GM23338 (cell line): ENCODE results near the gene GTSF1L. TPM values are rescaled to one million over a fixed set of nuclear protein-coding genes. Genes with fewer than 3 reads are reported as not detected.

ENCODE experiments used
- ATAC-seq: fragments of 200-7000 bp; cut with Tn5 transposase; 3 replicates; pipeline ENCODE4 v1.9.1; 2020
- DNase-seq: peaks from one replicate; pipeline ENCODE4 v3.0.0-alpha.2; 2015; ENCODE audit warnings: low spot score
- H2AFZ ChIP-seq: fragments of 200-600 bp; sonication (generic); 2 replicates; pipeline ENCODE4 v1.8.0; 2016; ENCODE audit warnings: antibody characterized with exemption, mild to moderate bottlenecking, moderate library complexity
- H3F3A ChIP-seq: fragments of 200-600 bp; sonication (generic); replicated peaks from 2 replicates; pipeline ENCODE4 v1.8.0; 2017; ENCODE audit warnings: antibody characterized with exemption, mixed run types, low read depth
- H3K27ac ChIP-seq: fragments of 200-600 bp; sonication (generic); 2 replicates; pipeline ENCODE4 v1.6.1; 2016; ENCODE audit warnings: low read depth
- H3K27me3 ChIP-seq: fragments of 200-600 bp; sonication (generic); 2 replicates; pipeline ENCODE4 v1.8.0; 2016; ENCODE audit warnings: mild to moderate bottlenecking, mixed run types, moderate library complexity; ENCODE audit not compliant: insufficient read depth
- H3K36me3 ChIP-seq: fragments of 200-600 bp; sonication (generic); 2 replicates; pipeline ENCODE4 v1.8.0; 2016; ENCODE audit warnings: mild to moderate bottlenecking; ENCODE audit not compliant: insufficient read depth
- H3K4me1 ChIP-seq: fragments of 200-600 bp; sonication (generic); 2 replicates; pipeline ENCODE4 v1.8.0; 2016; ENCODE audit warnings: mild to moderate bottlenecking, moderate library complexity; ENCODE audit not compliant: insufficient read depth
- H3K4me2 ChIP-seq: fragments of 200-600 bp; sonication (generic); 2 replicates; pipeline ENCODE4 v1.7.1; 2017; ENCODE audit warnings: mixed run types
- H3K4me3 ChIP-seq: fragments of 200-600 bp; sonication (generic); 2 replicates; pipeline ENCODE4 v1.6.1; 2016; ENCODE audit warnings: mixed run types
- H3K79me2 ChIP-seq: fragments of 200-600 bp; sonication (generic); replicated peaks from 2 replicates; pipeline ENCODE4 v1.8.0; 2017; ENCODE audit warnings: mild to moderate bottlenecking; ENCODE audit not compliant: insufficient read depth
- H3K9me2 ChIP-seq: fragments of 200-600 bp; sonication (generic); 2 replicates; pipeline ENCODE4 v1.8.0; 2017; ENCODE audit not compliant: insufficient read depth
- H4K20me1 ChIP-seq: fragments of 200-600 bp; sonication (generic); replicated peaks from 2 replicates; pipeline ENCODE4 v1.8.0; 2017; ENCODE audit warnings: mild to moderate bottlenecking; ENCODE audit not compliant: insufficient read depth
- H3K27ac Mint-ChIP-seq: 2 replicates; pipeline ENCODE4 v1.8.0; 2020; ENCODE audit warnings: inconsistent platforms, mild to moderate bottlenecking, moderate library complexity, mixed read lengths
- H3K27me3 Mint-ChIP-seq: 3 replicates; pipeline ENCODE4 v1.8.0; 2022; ENCODE audit warnings: low read depth, mild to moderate bottlenecking, moderate library complexity, mixed read lengths, inconsistent platforms; ENCODE audit not compliant: insufficient read depth, poor library complexity
- H3K36me3 Mint-ChIP-seq: 3 replicates; pipeline ENCODE4 v1.8.0; 2021; ENCODE audit warnings: low read depth, mild to moderate bottlenecking, inconsistent platforms, moderate library complexity, mixed read lengths
- H3K4me1 Mint-ChIP-seq: 3 replicates; pipeline ENCODE4 v1.8.0; 2020; ENCODE audit warnings: mild to moderate bottlenecking, inconsistent platforms, mixed read lengths
- H3K4me3 Mint-ChIP-seq: 3 replicates; pipeline ENCODE4 v1.8.0; 2021; ENCODE audit warnings: moderate library complexity, mild to moderate bottlenecking, inconsistent platforms, mixed read lengths
- H3K9me3 Mint-ChIP-seq: 3 replicates; pipeline ENCODE4 v1.8.0; 2020; ENCODE audit warnings: moderate library complexity, mild to moderate bottlenecking, inconsistent platforms, mixed read lengths
- CREB1 ChIP-seq: fragments of 250-450 bp; sonication (Bioruptor Pico); IDR thresholded peaks from 2 replicates; pipeline ENCODE4 v1.5.0; 2020; ENCODE audit warnings: low read depth, mild to moderate bottlenecking, moderate library complexity
- EZH2 ChIP-seq: fragments of 200-600 bp; sonication (generic); IDR thresholded peaks from one replicate; pipeline ENCODE4 v1.8.0; 2017; ENCODE audit warnings: antibody characterized with exemption, mild to moderate bottlenecking, low read depth; ENCODE audit not compliant: unreplicated experiment
- EZH2phosphoT487 ChIP-seq: fragments of 200-600 bp; sonication (generic); IDR thresholded peaks from one replicate; pipeline ENCODE4 v1.8.1; 2018; ENCODE audit warnings: antibody characterized with exemption; ENCODE audit not compliant: unreplicated experiment
- JUNB ChIP-seq: IDR thresholded peaks from one replicate; pipeline ENCODE4 v1.6.1; 2016; ENCODE audit warnings: antibody characterized with exemption; ENCODE audit not compliant: unreplicated experiment
- NANOG ChIP-seq: IDR thresholded peaks from 2 replicates; pipeline ENCODE4 v1.6.1; 2016; ENCODE audit warnings: antibody characterized with exemption, borderline replicate concordance
- POLR2AphosphoS5 ChIP-seq: IDR thresholded peaks from 2 replicates; pipeline ENCODE4 v1.6.1; 2016; ENCODE audit warnings: antibody characterized with exemption, low read depth
- ZNF114 ChIP-seq: fragments of 250-450 bp; sonication (Bioruptor Pico); IDR thresholded peaks from 2 replicates; pipeline ENCODE4 v1.5.0; 2020; ENCODE audit warnings: mild to moderate bottlenecking, moderate library complexity
- ZNF331 ChIP-seq: fragments of 250-450 bp; sonication (Bioruptor Pico); IDR thresholded peaks from 2 replicates; pipeline ENCODE4 v1.5.0; 2020; ENCODE audit warnings: low read depth, mild to moderate bottlenecking, moderate library complexity
- polyA plus RNA-seq: library from polyadenylated mRNA; unstranded; fragments of >200 nt; fragmentation: Nextera tagmentation; extraction: Ambion mirVana; gene quantifications from 2 replicates; pipeline ENCODE4 v1.2.1, GENCODE V29; 2016
- total RNA-seq: library from RNA; depleted of rRNA; stranded (reverse); fragments of >200 nt; shearing (Covaris generic); gene quantifications from 2 replicates; pipeline ENCODE4 v1.2.3, GENCODE V29; 2014
- TF ChIP-seq, protein P1 (sequence below): IDR thresholded peaks from 2 replicates; pipeline ENCODE4 v1.6.1; 2016; ENCODE audit warnings: antibody characterized with exemption
- TF ChIP-seq, protein P2 (sequence below), 2 experiments: fragments of 200-600 bp in 1 of 2; sonication (generic) in 1 of 2; conservative IDR thresholded peaks; 2 replicates each; pipeline versions ENCODE4 v1.5.1 to v1.6.1; 2016 to 2017; ENCODE audit warnings: antibody characterized with exemption in 2 of 2, low read depth in 2 of 2, mild to moderate bottlenecking in 2 of 2, moderate library complexity in 1 of 2
- TF ChIP-seq, protein P3 (sequence below): IDR thresholded peaks from one replicate; pipeline ENCODE4 v1.6.1; 2018; ENCODE audit warnings: antibody characterized with exemption; ENCODE audit not compliant: unreplicated experiment

Gene GTSF1L
- total and polyA plus RNA-seq, 2 experiments from 2014 or later, result not detected

DNA sequence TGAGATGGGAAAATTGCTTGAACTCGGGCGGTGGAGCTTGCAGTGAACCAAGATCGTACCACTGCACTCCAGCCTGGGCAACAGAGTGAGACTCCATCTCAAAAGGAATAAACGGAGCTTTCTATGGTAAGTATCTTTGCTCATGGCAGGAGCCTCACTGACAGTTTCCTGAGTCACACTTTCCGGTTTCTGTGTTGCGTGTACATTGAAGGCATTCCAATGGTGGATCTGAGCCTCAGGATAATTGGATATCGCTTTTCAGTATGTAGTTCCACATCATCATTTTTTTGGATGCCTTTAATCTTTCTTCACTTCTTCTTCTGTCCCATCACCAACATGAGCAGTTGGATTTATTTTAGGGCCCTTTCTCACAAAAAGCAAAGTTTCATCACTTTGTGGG lies 28.6 kb upstream of the GTSF1L start:
- H3K4me2 ChIP-seq, result no peak overlapping the region
- H3K4me1 Mint-ChIP-seq, result no peaks in the 10 kb centered on the region
- H2AFZ ChIP-seq, result no peak overlapping the region

DNA sequence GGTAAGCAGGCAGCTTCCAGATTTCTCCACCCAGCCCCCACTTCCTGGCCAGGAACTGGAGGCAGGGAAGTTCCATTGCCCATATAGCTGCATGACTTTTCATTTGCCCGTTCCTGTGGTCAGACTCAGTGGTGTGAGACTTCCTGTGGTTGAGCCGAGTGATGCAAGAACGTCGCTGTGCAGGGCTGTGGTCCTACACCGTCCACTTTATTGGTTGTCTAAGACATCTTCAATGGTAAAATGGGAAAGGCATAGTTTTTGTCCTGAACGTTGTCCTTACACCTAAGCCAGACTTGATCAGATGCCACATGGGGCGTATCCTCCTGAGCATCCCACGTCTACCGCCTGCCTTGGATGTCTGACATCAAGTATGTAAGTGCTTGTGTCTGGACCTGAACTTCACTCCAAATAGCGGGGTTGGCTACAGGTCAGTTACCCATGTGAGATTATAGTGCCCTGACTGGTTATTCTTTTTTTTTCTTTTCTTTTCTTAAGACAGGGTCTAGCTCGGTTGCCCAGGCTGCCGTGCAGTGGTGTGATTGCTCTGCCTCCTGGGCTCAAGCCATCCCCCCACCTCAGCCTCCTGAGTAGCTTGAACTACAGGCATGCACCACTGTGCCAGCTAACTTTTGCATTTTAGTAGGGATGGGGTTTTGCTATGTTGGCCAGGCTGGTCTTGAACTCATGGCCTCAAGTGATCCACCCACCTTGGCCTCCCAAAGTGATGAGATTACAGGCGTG lies 25.9 kb upstream of the GTSF1L start:
- Histone ChIP-seq H4K20me1 (no peaks in the 10 kb centered on the region), H3K9me2 (no peaks in the 10 kb centered on the region), H3K4me2 (no peak overlapping the region), H3K4me1 (no peaks in the 10 kb centered on the region), H2AFZ (no peak overlapping the region; the same call in 1 of the 2 replicates), H3K36me3 (no peaks in the 10 kb centered on the region), H3K27ac (no peak overlapping the region), H3K27me3 (no peaks in the 10 kb centered on the region), H3K79me2 (no peaks in the 10 kb centered on the region), H3K4me3 (no peak overlapping the region), H3F3A (no peaks in the 10 kb centered on the region)
- TF ChIP-seq EZH2 (no peak), JUNB (no peak), ZNF114 (CRISPR knock-in tag) (no peak), EZH2phosphoT487 (no peak), CREB1 (CRISPR knock-in tag) (no peak), POLR2AphosphoS5 (no peak), ZNF331 (CRISPR knock-in tag) (no peak), NANOG (no peak)
- TF ChIP-seq, protein P1, sequence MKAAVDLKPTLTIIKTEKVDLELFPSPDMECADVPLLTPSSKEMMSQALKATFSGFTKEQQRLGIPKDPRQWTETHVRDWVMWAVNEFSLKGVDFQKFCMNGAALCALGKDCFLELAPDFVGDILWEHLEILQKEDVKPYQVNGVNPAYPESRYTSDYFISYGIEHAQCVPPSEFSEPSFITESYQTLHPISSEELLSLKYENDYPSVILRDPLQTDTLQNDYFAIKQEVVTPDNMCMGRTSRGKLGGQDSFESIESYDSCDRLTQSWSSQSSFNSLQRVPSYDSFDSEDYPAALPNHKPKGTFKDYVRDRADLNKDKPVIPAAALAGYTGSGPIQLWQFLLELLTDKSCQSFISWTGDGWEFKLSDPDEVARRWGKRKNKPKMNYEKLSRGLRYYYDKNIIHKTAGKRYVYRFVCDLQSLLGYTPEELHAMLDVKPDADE, result no peak
- TF ChIP-seq, protein P2, sequence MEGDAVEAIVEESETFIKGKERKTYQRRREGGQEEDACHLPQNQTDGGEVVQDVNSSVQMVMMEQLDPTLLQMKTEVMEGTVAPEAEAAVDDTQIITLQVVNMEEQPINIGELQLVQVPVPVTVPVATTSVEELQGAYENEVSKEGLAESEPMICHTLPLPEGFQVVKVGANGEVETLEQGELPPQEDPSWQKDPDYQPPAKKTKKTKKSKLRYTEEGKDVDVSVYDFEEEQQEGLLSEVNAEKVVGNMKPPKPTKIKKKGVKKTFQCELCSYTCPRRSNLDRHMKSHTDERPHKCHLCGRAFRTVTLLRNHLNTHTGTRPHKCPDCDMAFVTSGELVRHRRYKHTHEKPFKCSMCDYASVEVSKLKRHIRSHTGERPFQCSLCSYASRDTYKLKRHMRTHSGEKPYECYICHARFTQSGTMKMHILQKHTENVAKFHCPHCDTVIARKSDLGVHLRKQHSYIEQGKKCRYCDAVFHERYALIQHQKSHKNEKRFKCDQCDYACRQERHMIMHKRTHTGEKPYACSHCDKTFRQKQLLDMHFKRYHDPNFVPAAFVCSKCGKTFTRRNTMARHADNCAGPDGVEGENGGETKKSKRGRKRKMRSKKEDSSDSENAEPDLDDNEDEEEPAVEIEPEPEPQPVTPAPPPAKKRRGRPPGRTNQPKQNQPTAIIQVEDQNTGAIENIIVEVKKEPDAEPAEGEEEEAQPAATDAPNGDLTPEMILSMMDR (conservative IDR thresholded peaks at IDR 0.05; ENCODE audit: low read depth in 2 of 2), result no peak
- TF ChIP-seq, protein P3, sequence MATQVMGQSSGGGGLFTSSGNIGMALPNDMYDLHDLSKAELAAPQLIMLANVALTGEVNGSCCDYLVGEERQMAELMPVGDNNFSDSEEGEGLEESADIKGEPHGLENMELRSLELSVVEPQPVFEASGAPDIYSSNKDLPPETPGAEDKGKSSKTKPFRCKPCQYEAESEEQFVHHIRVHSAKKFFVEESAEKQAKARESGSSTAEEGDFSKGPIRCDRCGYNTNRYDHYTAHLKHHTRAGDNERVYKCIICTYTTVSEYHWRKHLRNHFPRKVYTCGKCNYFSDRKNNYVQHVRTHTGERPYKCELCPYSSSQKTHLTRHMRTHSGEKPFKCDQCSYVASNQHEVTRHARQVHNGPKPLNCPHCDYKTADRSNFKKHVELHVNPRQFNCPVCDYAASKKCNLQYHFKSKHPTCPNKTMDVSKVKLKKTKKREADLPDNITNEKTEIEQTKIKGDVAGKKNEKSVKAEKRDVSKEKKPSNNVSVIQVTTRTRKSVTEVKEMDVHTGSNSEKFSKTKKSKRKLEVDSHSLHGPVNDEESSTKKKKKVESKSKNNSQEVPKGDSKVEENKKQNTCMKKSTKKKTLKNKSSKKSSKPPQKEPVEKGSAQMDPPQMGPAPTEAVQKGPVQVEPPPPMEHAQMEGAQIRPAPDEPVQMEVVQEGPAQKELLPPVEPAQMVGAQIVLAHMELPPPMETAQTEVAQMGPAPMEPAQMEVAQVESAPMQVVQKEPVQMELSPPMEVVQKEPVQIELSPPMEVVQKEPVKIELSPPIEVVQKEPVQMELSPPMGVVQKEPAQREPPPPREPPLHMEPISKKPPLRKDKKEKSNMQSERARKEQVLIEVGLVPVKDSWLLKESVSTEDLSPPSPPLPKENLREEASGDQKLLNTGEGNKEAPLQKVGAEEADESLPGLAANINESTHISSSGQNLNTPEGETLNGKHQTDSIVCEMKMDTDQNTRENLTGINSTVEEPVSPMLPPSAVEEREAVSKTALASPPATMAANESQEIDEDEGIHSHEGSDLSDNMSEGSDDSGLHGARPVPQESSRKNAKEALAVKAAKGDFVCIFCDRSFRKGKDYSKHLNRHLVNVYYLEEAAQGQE, result no peak
- H3K27ac Mint-ChIP-seq, result no peak overlapping the region
- peaks cover 1% of the 10 kb centered on the region for H3K27me3 Mint-ChIP-seq
- DNase-seq (no peak), ATAC-seq (no peak)
- no peaks in the 10 kb centered on the region; the same call in 2 of the 3 replicates for H3K36me3 Mint-ChIP-seq
- no peak overlapping the region for H3K4me3 Mint-ChIP-seq
- H3K4me1 Mint-ChIP-seq, result no peaks in the 10 kb centered on the region; the same call in 2 of the 3 replicates
- H3K9me3 Mint-ChIP-seq, result no peaks in the 10 kb centered on the region

More for the DNA sequence above, 28.6 kb upstream of the GTSF1L start:
- no peak for ATAC-seq
- Mint-ChIP-seq H3K36me3 (no peaks in the 10 kb centered on the region; the same call in 2 of the 3 replicates), H3K27ac (no peak overlapping the region), H3K4me3 (no peak overlapping the region), H3K27me3 (peaks cover 1% of the 10 kb centered on the region), H3K9me3 (no peaks in the 10 kb centered on the region)
- Histone ChIP-seq H4K20me1 (no peaks in the 10 kb centered on the region), H3K27me3 (no peaks in the 10 kb centered on the region), H3K36me3 (no peaks in the 10 kb centered on the region), H3K4me3 (no peak overlapping the region), H3K9me2 (no peaks in the 10 kb centered on the region), H3K79me2 (no peaks in the 10 kb centered on the region), H3K27ac (no peak overlapping the region), H3F3A (no peaks in the 10 kb centered on the region), H3K4me1 (no peaks in the 10 kb centered on the region)
- no peak for DNase-seq
- TF ChIP-seq EZH2 (no peak), NANOG (no peak), JUNB (no peak), ZNF114 (CRISPR knock-in tag) (no peak), ZNF331 (CRISPR knock-in tag) (no peak)
